KMS-11 (cell line): ENCODE results near the gene C1QL1.

Source experiments
- H2AFZ ChIP-seq: fragments of 200-600 bp; sonication (generic); 2 replicates; pipeline ENCODE4 v1.6.1; 2016; ENCODE audit warnings: antibody characterized with exemption, mixed run types, low read depth
- H3K27ac ChIP-seq: fragments of 200-600 bp; sonication (generic); 2 replicates; pipeline ENCODE4 v1.6.1; 2016; ENCODE audit warnings: mild to moderate bottlenecking, mixed run types
- H3K27me3 ChIP-seq: fragments of 200-600 bp; sonication (generic); 2 replicates; pipeline ENCODE4 v1.6.1; 2017; ENCODE audit warnings: mild to moderate bottlenecking, low read depth, mixed run types, moderate library complexity; ENCODE audit not compliant: insufficient read depth
- H3K36me3 ChIP-seq: fragments of 200-600 bp; sonication (generic); 2 replicates; pipeline ENCODE4 v1.6.1; 2017; ENCODE audit warnings: mild to moderate bottlenecking, mixed run types; ENCODE audit not compliant: insufficient read depth
- H3K4me1 ChIP-seq: fragments of 200-600 bp; sonication (generic); 2 replicates; pipeline ENCODE4 v1.6.1; 2016; ENCODE audit warnings: mild to moderate bottlenecking, low read depth, mixed run types; ENCODE audit not compliant: poor library complexity, severe bottlenecking
- H3K4me2 ChIP-seq: fragments of 200-600 bp; sonication (generic); 2 replicates; pipeline ENCODE4 v1.7.0; 2016; ENCODE audit warnings: mild to moderate bottlenecking, mixed run types
- H3K4me3 ChIP-seq: fragments of 200-600 bp; sonication (generic); IDR thresholded peaks from 2 replicates; pipeline ENCODE4 v1.6.1; 2017; ENCODE audit warnings: low read depth, low read length, mixed read lengths; ENCODE audit not compliant: insufficient read depth
- H3K79me2 ChIP-seq: fragments of 200-600 bp; sonication (generic); 2 replicates; pipeline ENCODE4 v1.6.1; 2016; ENCODE audit warnings: low read depth, mixed run types; ENCODE audit not compliant: insufficient read depth
- H3K9ac ChIP-seq: fragments of 200-600 bp; sonication (generic); 2 replicates; pipeline ENCODE4 v1.6.1; 2016; ENCODE audit warnings: mild to moderate bottlenecking, mixed run types
- H4K20me1 ChIP-seq: fragments of 200-600 bp; sonication (generic); 2 replicates; pipeline ENCODE4 v1.6.1; 2016; ENCODE audit warnings: mild to moderate bottlenecking, mixed run types; ENCODE audit not compliant: insufficient read depth
- TF ChIP-seq, protein P1 (sequence below): fragments of 200-600 bp; sonication (generic); conservative IDR thresholded peaks from 2 replicates; pipeline ENCODE4 v1.6.1; 2017; ENCODE audit warnings: low read depth, mild to moderate bottlenecking, antibody characterized with exemption, low read length, moderate library complexity, mixed read lengths

Gene C1QL1

DNA sequence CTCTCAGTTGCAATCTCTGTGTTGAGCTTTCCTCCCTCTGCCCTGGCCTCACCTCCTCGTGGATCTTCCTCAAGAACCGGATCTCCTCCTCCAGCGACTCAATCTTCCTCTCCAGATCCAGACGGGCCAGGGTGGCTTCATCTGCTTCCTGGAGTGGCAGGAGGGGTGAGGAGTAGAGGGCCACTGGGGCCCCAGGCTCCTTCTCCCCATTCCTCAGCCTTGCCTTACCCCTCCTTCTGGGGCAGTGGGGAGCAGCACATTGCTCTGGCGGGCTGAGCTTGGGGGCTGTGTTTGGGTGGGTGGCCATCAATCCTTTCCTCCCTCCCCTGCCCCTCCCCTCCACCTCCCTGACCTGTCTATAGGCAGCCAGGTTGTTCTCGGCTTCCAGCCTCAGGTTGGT, 54.4 kb downstream of the C1QL1 start:
- Histone ChIP-seq H4K20me1 (no peaks in the 10 kb centered on the region), H2AFZ (peak overlapping the region; percentile 23; the same call in 1 of the 2 replicates), H3K4me2 (no peak overlapping the region)

DNA sequence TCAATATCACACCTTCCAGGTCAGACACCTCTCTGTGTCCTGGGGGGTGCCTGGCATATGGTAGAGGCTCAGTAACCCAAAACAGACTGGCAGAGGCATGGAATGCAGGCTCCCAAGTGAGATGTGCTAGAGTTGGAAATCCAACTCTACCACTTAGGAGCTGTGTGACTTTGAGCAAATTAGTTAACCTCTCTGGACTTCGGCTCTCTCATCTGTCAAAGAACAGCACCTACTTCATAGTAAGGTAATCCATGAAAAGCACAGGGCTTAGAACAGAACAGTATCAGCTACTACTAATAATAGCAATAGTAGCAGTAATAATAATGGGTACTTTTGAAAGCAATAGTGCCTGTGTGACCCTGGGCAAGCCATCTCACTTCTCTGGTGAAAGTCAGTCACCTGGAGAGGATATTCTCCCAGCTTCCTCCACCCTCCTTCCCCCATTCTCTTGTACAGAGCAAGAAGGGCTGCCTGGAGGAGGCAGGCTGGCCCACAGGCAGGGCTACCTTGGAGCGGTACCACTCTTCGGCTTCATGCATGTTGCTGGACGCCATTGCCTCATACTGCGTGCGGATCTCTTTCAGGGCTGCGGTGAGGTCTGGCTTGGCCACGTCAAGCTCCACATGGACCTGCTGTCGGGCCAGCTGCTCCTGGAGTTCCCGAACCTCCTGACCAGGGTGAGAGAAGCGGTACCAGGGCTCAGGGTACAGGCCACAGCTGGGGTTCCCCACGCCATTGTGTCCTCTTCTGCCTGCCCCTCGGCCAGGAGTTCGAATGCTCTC, 55.1 kb downstream of the C1QL1 start:
- TF ChIP-seq, protein P1, sequence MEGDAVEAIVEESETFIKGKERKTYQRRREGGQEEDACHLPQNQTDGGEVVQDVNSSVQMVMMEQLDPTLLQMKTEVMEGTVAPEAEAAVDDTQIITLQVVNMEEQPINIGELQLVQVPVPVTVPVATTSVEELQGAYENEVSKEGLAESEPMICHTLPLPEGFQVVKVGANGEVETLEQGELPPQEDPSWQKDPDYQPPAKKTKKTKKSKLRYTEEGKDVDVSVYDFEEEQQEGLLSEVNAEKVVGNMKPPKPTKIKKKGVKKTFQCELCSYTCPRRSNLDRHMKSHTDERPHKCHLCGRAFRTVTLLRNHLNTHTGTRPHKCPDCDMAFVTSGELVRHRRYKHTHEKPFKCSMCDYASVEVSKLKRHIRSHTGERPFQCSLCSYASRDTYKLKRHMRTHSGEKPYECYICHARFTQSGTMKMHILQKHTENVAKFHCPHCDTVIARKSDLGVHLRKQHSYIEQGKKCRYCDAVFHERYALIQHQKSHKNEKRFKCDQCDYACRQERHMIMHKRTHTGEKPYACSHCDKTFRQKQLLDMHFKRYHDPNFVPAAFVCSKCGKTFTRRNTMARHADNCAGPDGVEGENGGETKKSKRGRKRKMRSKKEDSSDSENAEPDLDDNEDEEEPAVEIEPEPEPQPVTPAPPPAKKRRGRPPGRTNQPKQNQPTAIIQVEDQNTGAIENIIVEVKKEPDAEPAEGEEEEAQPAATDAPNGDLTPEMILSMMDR = no peak
- H3K27ac ChIP-seq = no peak overlapping the region
- no peaks in the 10 kb centered on the region for H3K4me1 ChIP-seq
- no peak overlapping the region for H2AFZ ChIP-seq
- no peaks in the 10 kb centered on the region for H4K20me1 ChIP-seq
- no peaks in the 10 kb centered on the region for H3K79me2 ChIP-seq
- H3K4me2 ChIP-seq = no peak overlapping the region
- no peak overlapping the region for H3K4me3 ChIP-seq
- H3K9ac ChIP-seq = no peak overlapping the region
- peaks cover 28% of the 10 kb centered on the region for H3K27me3 ChIP-seq
- H3K36me3 ChIP-seq = no peaks in the 10 kb centered on the region

More for the DNA sequence above, 54.4 kb downstream of the C1QL1 start:
- H3K27me3 ChIP-seq = peaks cover 28% of the 10 kb centered on the region
- no peak overlapping the region for H3K9ac ChIP-seq
- no peaks in the 10 kb centered on the region for H3K4me1 ChIP-seq
- H3K79me2 ChIP-seq = no peaks in the 10 kb centered on the region
- H3K27ac ChIP-seq = no peak overlapping the region
- no peak overlapping the region for H3K4me3 ChIP-seq
- H3K36me3 ChIP-seq = no peaks in the 10 kb centered on the region
- TF ChIP-seq, protein P1 = no peak

DNA sequence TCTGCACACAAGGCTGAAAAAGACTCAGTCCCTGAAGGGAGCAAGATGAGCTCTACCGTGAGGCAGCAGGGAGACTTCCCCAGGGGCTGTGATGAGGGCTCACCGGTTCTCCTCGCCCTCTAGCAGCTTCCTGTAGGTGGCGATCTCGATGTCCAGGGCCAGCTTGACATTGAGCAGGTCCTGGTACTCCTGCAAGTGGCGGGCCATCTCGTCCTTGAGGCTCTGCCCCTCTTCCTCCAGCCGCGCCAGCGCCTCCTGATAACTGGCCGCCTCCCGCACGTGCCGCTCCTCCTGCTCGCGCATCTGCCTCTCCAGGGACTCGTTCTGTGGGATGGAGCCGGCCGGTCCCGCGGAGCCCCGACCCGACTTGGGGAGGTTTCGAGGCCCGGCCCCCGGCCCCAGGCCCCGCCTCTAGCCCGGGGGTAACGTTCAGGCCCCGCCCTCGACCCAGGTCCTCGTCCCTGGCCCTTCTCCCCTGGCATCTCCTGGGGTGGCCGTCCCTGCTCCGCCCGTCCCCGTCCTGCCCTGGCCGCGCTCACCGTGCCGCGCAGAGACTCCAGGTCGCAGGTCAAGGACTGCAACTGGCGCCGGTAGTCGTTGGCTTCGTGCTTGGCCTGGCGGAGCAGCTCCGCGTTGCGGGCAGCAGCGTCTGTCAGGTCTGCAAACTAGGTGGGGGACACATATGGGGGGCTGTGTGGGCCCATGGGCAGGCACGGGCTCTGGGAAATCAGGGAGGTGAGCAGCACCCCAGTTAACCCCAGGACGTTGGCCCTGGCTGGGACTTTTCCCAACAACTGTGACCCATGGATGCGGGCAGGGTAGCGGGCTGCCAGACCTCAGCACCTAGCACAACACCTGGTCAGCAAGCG, 56.7 kb downstream of the C1QL1 start:
- Histone ChIP-seq H3K36me3 (no peaks in the 10 kb centered on the region), H3K27me3 (peaks cover 28% of the 10 kb centered on the region), H3K4me3 (no peak overlapping the region), H3K27ac (no peak overlapping the region), H4K20me1 (no peaks in the 10 kb centered on the region), H2AFZ (no peak overlapping the region), H3K9ac (no peak overlapping the region), H3K79me2 (no peaks in the 10 kb centered on the region), H3K4me1 (peaks cover 4% of the 10 kb centered on the region), H3K4me2 (no peak overlapping the region)
- TF ChIP-seq, protein P1 = no peak; the same call in 1 of the 2 replicates

DNA sequence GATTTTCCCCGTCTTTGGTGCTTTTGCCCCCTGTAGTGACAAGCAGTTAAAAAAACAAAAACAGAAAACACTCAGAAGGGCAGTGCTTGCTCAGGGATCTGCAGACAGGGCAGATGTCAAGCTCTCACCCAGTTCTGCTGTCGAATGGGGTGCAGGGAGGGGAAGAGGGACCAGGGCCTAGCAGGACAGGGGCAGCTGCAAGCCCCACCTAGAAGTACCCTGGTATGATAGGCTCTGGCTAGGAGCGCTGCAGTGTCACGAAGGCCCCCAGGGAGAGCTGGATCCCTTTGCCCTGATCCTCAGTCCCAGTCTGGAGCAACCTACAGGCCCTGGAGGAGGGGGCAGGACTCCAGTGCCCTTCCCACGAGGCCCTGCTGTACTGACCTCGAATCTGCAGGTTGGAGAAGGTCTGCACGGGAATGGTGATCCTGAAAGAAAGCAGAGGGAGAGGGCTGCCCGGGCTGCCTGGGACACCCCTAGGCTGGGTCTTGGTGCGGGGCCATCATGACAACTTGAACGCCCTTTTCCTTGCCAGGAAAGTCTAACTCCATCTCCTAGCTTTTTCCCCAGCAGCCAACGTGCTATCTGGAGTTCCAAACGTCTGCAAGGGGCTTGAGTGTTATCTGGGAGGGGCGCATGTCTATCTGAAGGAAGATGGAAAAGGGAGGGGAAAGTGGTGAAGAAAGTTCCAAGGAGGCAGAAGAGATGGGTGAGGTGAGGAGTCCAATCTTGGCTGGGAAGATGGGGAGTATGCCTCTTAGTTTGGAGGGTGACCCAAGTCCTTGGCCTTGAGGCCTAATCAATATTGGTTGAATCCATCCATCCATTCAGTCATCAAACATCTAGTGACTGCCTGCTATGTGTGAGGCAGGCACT, 57.6 kb downstream of the C1QL1 start:
- Histone ChIP-seq H3K27ac (no peak overlapping the region), H3K9ac (no peak overlapping the region)

More for the DNA sequence above, 57.6 kb downstream of the C1QL1 start:
- Histone ChIP-seq H3K4me2 (no peak overlapping the region), H3K27me3 (peaks cover 28% of the 10 kb centered on the region), H2AFZ (no peak overlapping the region), H3K79me2 (no peaks in the 10 kb centered on the region), H3K4me3 (no peak overlapping the region), H4K20me1 (no peaks in the 10 kb centered on the region), H3K4me1 (peaks cover 4% of the 10 kb centered on the region), H3K36me3 (no peaks in the 10 kb centered on the region)
- TF ChIP-seq, protein P1 = no peak
